ENCODE measurements around the gene OOEP. TPM values are rescaled to one million over a fixed set of nuclear protein-coding genes. Genes with fewer than 3 reads are reported as not detected.

OOEP gene
- total RNA-seq, 1 experiment from 2014 or later = 1.1 TPM

GRCh38 chr6:73375216-73375615 is 5.5 kb upstream of the OOEP start:
- Mint-ChIP-seq H3K9me3 (peaks cover 7% of the 10 kb centered on the region; the same call in 1 of the 2 replicates), H3K4me1 (no peaks in the 10 kb centered on the region), H3K4me3 (no peak overlapping the region), H3K36me3 (no peaks in the 10 kb centered on the region), H3K27me3 (ENCODE audit: low read depth) (no peaks in the 10 kb centered on the region; the same call in 1 of the 2 replicates), H3K27ac (no peak overlapping the region)
- TF ChIP-seq ESRRA (CRISPR knock-in tag; IDR thresholded peaks at IDR 0.05; ENCODE audit: borderline replicate concordance) = no peak
- TF ChIP-seq ZNF532 (CRISPR knock-in tag; IDR thresholded peaks at IDR 0.05; ENCODE audit: borderline replicate concordance) = no peak
- TF ChIP-seq ATF2 (CRISPR knock-in tag; IDR thresholded peaks at IDR 0.05; ENCODE audit: borderline replicate concordance, low read depth) = no peak
- no peak for TF ChIP-seq AR (CRISPR knock-in tag; IDR thresholded peaks at IDR 0.05)
- TF ChIP-seq IRF2 (CRISPR knock-in tag; IDR thresholded peaks at IDR 0.05; ENCODE audit: borderline replicate concordance, low read depth) = no peak
- TF ChIP-seq GRHL2 (CRISPR knock-in tag; IDR thresholded peaks at IDR 0.05; ENCODE audit: insufficient replicate concordance, severe bottlenecking) = no peak
- no peak for TF ChIP-seq ERG (CRISPR knock-in tag; IDR thresholded peaks at IDR 0.05)
- no peak for TF ChIP-seq NFATC4 (CRISPR knock-in tag; IDR thresholded peaks at IDR 0.05)
- no peak for TF ChIP-seq CDX4 (CRISPR knock-in tag; IDR thresholded peaks at IDR 0.05; ENCODE audit: borderline replicate concordance)
- no peak for TF ChIP-seq ETV6 (CRISPR knock-in tag; IDR thresholded peaks at IDR 0.05)
- TF ChIP-seq NR2C2 (CRISPR knock-in tag; IDR thresholded peaks at IDR 0.05) = no peak
- CTCF ChIA-PET = interaction anchor here (0.9 kb wide), 1 partner anchor 14 kb away, joined by 5 read pairs; no protein-coding TSS in a partner anchor
- DNase-seq (ENCODE audit: low spot score) (no peak), ATAC-seq (no peak)
- POLR2A ChIA-PET = no interaction called here

GRCh38 chr6:73372516-73372915 is 2.8 kb upstream of the OOEP start:
- Mint-ChIP-seq H3K4me1 (peaks cover 12% of the 10 kb centered on the region), H3K27me3 (ENCODE audit: low read depth) (peaks cover 9% of the 10 kb centered on the region), H3K9me3 (peaks cover 7% of the 10 kb centered on the region; the same call in 1 of the 2 replicates), H3K36me3 (no peaks in the 10 kb centered on the region), H3K4me3 (no peak overlapping the region), H3K27ac (no peak overlapping the region)
- POLR2A ChIA-PET = interaction anchor here (0.7 kb wide), 1 partner anchor 17 kb away, joined by 4 read pairs; no protein-coding TSS in a partner anchor
- ATAC-seq (no peak), DNase-seq (ENCODE audit: low spot score) (no peak)
- CTCF ChIA-PET = interaction anchor here (0.8 to 1.4 kb wide), 2 partner anchors 16 to 23 kb away, joined by 3 to 6 read pairs; no protein-coding TSS in a partner anchor
- TF ChIP-seq ZNF425 (CRISPR knock-in tag; conservative IDR thresholded peaks at IDR 0.05) = no peak
- TF ChIP-seq JAZF1 (CRISPR knock-in tag; IDR thresholded peaks at IDR 0.05) = no peak
- TF ChIP-seq OVOL2 (CRISPR knock-in tag; IDR thresholded peaks at IDR 0.05; ENCODE audit: borderline replicate concordance) = no peak
- TF ChIP-seq ZNF512 (CRISPR knock-in tag; IDR thresholded peaks at IDR 0.05; ENCODE audit: borderline replicate concordance) = no peak
- TF ChIP-seq IRF1 (CRISPR knock-in tag; IDR thresholded peaks at IDR 0.05) = no peak
- TF ChIP-seq ZNF232 (CRISPR knock-in tag; IDR thresholded peaks at IDR 0.05) = no peak
- no peak for TF ChIP-seq SP1 (CRISPR knock-in tag; conservative IDR thresholded peaks at IDR 0.05)

Measured in WTC11 (cell line).